Epidermal melanocyte (primary cell): ENCODE results near the gene PLA2G4F.

ENCODE experiments used
- DNase-seq: peaks from one replicate; pipeline ENCODE4 v3.0.0; 2011; ENCODE audit warnings: low spot score; ENCODE audit not compliant: insufficient read length

PLA2G4F gene

DNA sequence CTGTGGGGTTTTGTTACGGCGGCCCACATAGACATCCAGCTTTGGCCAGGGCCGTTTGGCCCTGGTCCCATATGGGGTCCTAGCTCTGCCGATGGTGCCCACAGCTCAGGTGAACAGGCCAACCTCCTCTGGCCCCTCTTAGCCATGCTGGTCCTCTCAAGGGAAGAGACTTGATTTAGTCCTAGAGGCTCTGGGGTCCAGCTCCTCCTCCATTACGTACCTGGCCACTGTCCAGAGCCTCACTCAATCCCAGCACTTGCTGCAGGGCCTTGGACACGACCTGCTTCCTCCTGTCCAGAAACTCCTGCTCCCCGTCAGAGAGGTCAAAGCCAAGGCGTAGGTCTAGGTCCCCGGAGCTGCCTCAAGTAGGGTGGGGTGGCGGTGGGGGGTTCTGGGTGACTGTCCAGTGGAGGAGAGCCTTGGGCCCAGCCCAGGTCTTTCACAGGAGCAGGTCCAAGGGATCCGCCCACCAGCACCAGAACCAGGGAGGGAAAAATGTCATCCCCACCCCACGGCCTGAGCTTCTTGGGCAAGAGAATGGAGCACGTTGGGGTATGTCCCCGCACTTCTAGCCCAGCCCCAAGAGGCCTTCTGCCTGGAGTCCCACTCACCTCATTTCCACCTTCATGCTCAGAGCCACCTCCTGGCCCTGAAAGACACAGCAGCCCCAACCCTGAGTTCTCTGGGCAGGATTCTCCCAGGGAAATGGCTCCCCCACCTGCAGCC is 6.8 kb downstream of the PLA2G4F start:
- DNase-seq: no peak

GRCh38 chr15:42148808-42149492 is 7.5 kb downstream of the PLA2G4F start:
- DNase-seq: no peak

GRCh38 chr15:42147431-42147735 is 9.1 kb downstream of the PLA2G4F start:
- DNase-seq: no peak

GRCh38 chr15:42146551-42147430 is 9.6 kb downstream of the PLA2G4F start:
- DNase-seq: no peak

- no peak for DNase-seq
Measured at GRCh38 chr15:42145546-42146455, 10.6 kb downstream of the PLA2G4F start.

GRCh38 chr15:42144841-42145375 is 11.5 kb downstream of the PLA2G4F start:
- DNase-seq: no peak

GRCh38 chr15:42143866-42144625 is 12.4 kb downstream of the PLA2G4F start:
- DNase-seq: no peak

DNA sequence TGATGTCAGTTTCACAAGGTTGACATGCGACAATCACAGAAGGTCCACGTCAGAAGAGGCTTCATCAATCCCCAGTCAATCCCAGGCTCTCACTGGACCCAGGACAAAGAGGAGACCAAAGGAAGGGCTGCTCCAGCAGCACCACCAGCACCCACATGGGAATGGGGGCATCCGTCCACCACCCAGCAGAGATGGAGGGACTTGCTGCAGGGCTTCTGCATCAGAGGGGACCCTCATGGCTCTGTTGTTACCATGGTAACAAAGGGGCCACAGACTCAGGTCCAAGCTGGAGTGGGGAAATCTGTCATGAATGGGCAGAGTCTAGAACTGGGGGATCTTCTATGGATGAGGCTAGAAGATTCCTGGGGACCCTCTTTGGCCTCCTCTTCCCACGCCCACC is 13.1 kb downstream of the PLA2G4F start:
- no peak for DNase-seq

GRCh38 chr15:42141795-42142667 is 14.4 kb downstream of the PLA2G4F start:
- no peak for DNase-seq

GRCh38 chr15:42141246-42141645 is 15.2 kb downstream of the PLA2G4F start:
- DNase-seq: no peak

GRCh38 chr15:42140383-42141070 is 15.9 kb downstream of the PLA2G4F start:
- no peak for DNase-seq

GRCh38 chr15:42139596-42139995 is 16.8 kb downstream of the PLA2G4F start:
- DNase-seq: no peak

DNA sequence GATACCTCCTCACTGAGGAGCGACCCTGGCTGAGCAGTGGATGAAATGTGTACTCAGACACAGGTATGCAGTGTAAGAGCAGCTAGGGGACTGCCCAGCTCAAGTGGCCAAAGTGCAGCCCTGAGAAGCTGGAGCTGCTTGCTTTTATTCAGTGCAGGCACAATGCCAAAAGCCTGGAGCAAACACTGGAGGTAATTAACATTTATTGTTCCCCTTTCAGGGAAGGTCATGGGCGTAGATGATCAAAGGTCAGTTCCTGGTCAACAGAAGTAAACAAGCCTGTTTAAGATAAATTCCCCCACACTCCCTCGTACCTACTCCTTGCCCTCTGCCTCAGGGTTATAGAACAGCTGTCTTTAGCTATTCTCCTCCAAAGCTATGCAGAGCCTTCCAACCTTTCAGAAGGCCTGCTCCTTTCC is 17.5 kb downstream of the PLA2G4F start:
- DNase-seq: no peak

GRCh38 chr15:42138411-42138810 is 18.0 kb downstream of the PLA2G4F start:
- no peak for DNase-seq

DNA sequence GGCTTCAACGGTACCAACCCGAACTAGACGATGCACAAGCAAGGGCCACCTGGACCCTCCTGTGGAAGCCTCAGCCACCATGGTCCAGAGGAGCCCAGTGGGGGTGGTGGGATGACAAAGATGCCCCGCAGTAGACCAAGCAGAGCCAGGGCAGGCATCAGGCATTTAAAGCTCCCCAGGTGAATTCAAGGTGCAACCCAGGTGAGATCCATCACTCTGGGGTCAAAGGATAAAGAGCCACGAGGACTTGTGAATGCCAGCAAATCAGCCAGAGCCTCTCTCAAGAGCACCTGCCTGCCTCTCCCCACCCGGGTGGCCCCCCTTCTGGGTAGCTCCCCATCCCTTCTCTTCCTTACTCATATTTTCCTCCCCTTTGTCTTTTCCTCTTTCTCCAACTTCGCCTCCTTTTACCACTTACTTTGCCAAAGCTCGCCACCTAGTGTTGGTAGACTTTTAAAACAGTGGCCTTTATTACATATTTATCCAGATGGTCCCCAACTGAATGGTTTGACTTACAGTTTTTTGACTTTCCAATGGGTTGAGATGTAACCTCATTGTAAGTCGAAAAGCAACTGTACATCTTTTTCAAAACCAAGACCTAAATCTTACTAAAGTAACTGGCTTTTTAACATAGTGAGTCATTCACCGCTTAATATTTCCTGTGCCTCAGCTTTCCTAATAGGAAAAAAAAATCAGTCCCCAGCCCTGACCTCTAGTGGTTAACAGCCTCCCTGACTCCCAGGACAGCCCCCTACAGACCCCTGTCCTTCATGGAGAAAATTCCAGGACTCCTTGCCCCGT is 18.8 kb downstream of the PLA2G4F start:
- DNase-seq: peak; percentile 57

GRCh38 chr15:42136513-42136912 is 19.9 kb downstream of the PLA2G4F start:
- no peak for DNase-seq

DNA sequence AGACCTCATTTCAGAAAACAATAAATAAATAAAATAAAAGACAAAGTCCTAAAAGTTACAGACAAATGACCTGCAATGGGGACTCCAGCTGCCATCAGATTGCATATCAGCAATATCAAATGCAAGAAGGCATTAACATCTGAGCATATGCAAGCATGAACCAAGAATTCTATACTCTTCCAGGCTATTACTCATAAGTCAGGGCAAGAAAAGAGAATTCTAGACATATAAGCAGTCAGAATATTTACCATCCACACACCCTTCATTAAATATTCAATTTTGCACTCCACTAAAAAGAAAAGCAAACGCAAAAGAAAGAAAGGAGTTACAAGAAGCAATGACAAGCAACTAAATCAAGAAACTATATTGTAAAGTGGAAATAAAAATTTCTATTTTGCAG is 21.1 kb downstream of the PLA2G4F start:
- no peak for DNase-seq
